Mesenchymal stem cell (in vitro differentiated cells and primary cell): ENCODE results near the gene CLEC9A.
A peak's percentile ranks its signal among the peaks of the same experiment; 100 is the strongest.
"Not testable (repeated sequence)": the region's sequence is repeated elsewhere in the genome, so short reads cannot be mapped to it uniquely, and the experiment has no call there.

Source experiments
- DNase-seq: peaks from one replicate; pipeline ENCODE4 v3.0.0-alpha.2; 2013
- H2AFZ ChIP-seq: one replicate; pipeline ENCODE4 v1.6.1; 2013; ENCODE audit warnings: low read depth, mild to moderate bottlenecking, control low read depth, inconsistent platforms, low read length, moderate library complexity
- H2AK5ac ChIP-seq: 2 replicates; pipeline ENCODE4 v1.6.1; 2013; ENCODE audit warnings: low read length, moderate library complexity, mild to moderate bottlenecking, inconsistent platforms; ENCODE audit not compliant: severe bottlenecking
- H2BK120ac ChIP-seq: one replicate; pipeline ENCODE4 v1.6.1; 2013; ENCODE audit warnings: low read depth, mild to moderate bottlenecking, inconsistent platforms, low read length, moderate library complexity
- H2BK12ac ChIP-seq, 2 experiments: one replicate each; pipeline ENCODE4 v1.6.1; 2013; ENCODE audit warnings: inconsistent platforms in 2 of 2, low read length in 2 of 2, mild to moderate bottlenecking in 2 of 2, moderate library complexity in 2 of 2, control low read depth in 1 of 2
- H2BK15ac ChIP-seq: one replicate; pipeline ENCODE4 v1.6.1; 2013; ENCODE audit warnings: mild to moderate bottlenecking, low read depth, inconsistent platforms; ENCODE audit not compliant: poor library complexity, severe bottlenecking
- H2BK5ac ChIP-seq: 2 replicates; pipeline ENCODE4 v1.6.1; 2013; ENCODE audit warnings: low read depth, mild to moderate bottlenecking, low read length, control low read depth, inconsistent platforms; ENCODE audit not compliant: poor library complexity, severe bottlenecking
- H3K14ac ChIP-seq, 2 experiments: one replicate each; pipeline ENCODE4 v1.6.1; 2013; ENCODE audit warnings: inconsistent platforms in 2 of 2, low read length in 2 of 2, control low read depth in 1 of 2, mild to moderate bottlenecking in 1 of 2, moderate library complexity in 1 of 2
- H3K18ac ChIP-seq, 2 experiments: one replicate each; pipeline ENCODE4 v1.6.1; 2013; ENCODE audit warnings: inconsistent platforms in 2 of 2, low read length in 2 of 2, control low read depth in 1 of 2, low read depth in 1 of 2, mild to moderate bottlenecking in 1 of 2
- H3K23ac ChIP-seq, 2 experiments: one replicate each; pipeline ENCODE4 v1.6.1; 2013; ENCODE audit warnings: inconsistent platforms in 2 of 2, low read length in 2 of 2, mild to moderate bottlenecking in 2 of 2, moderate library complexity in 2 of 2, control low read depth in 1 of 2
- H3K27ac ChIP-seq: 2 replicates; pipeline ENCODE4 v1.5.1; 2013; ENCODE audit warnings: mild to moderate bottlenecking, moderate library complexity, low read length, control low read depth, inconsistent platforms; ENCODE audit not compliant: poor library complexity, severe bottlenecking
- H3K27me3 ChIP-seq, 2 experiments: 2 replicates each; pipeline versions ENCODE4 v1.6.1 to v1.7.0; 2013; ENCODE audit warnings: low read length in 2 of 2, mild to moderate bottlenecking in 2 of 2, moderate library complexity in 2 of 2, control low read depth in 1 of 2, inconsistent platforms in 1 of 2; ENCODE audit not compliant: control insufficient read depth in 1 of 2, insufficient read depth in 1 of 2
- H3K36me3 ChIP-seq, 2 experiments: 2 replicates each; pipeline versions ENCODE4 v1.6.1 to v1.7.0; 2013; ENCODE audit warnings: low read length in 2 of 2, control low read depth in 1 of 2, inconsistent platforms in 1 of 2, low read depth in 1 of 2, mild to moderate bottlenecking in 1 of 2; ENCODE audit not compliant: insufficient read depth in 2 of 2, control insufficient read depth in 1 of 2
- H3K4ac ChIP-seq, 2 experiments: one replicate each; pipeline ENCODE4 v1.6.1; 2013; ENCODE audit warnings: inconsistent platforms in 2 of 2, low read length in 2 of 2, mild to moderate bottlenecking in 2 of 2, moderate library complexity in 2 of 2, control low read depth in 1 of 2, low read depth in 1 of 2
- H3K4me1 ChIP-seq: 2 replicates; pipeline ENCODE4 v1.6.1; 2013; ENCODE audit warnings: low read depth, low read length, control low read depth; ENCODE audit not compliant: control insufficient read depth, insufficient read depth
- H3K4me2 ChIP-seq: 2 replicates; pipeline ENCODE4 v1.6.1; 2013; ENCODE audit warnings: low read length, mild to moderate bottlenecking, inconsistent platforms; ENCODE audit not compliant: poor library complexity, severe bottlenecking
- H3K4me3 ChIP-seq, 2 experiments: 2 replicates each; pipeline versions ENCODE4 v1.5.1 to v1.7.0; 2013; ENCODE audit warnings: low read length in 2 of 2, mild to moderate bottlenecking in 2 of 2, control low read depth in 1 of 2, low read depth in 1 of 2; ENCODE audit not compliant: insufficient read depth in 1 of 2
- H3K79me1 ChIP-seq: replicated peaks from 2 replicates; pipeline ENCODE4 v1.6.1; 2013; ENCODE audit warnings: mild to moderate bottlenecking, control low read depth, low read length, inconsistent platforms; ENCODE audit not compliant: poor library complexity, severe bottlenecking
- H3K9ac ChIP-seq: 2 replicates; pipeline ENCODE4 v1.7.0; 2013; ENCODE audit warnings: mild to moderate bottlenecking, low read length, moderate library complexity
- H3K9me3 ChIP-seq: 2 replicates; pipeline ENCODE4 v1.7.0; 2013; ENCODE audit warnings: mild to moderate bottlenecking, low read length; ENCODE audit not compliant: control insufficient read depth
- H4K8ac ChIP-seq: one replicate; pipeline ENCODE4 v1.6.1; 2013; ENCODE audit warnings: inconsistent platforms, mild to moderate bottlenecking, low read length, moderate library complexity
- H4K91ac ChIP-seq: one replicate; pipeline ENCODE4 v1.6.1; 2013; ENCODE audit warnings: mild to moderate bottlenecking, low read length, inconsistent platforms
- WGBS: methylation state at CpG from one replicate; pipeline ENCODE4 v1.1.7; 2013; ENCODE audit warnings: mixed read lengths; 5-methylcytosine and 5-hydroxymethylcytosine counted together

The CLEC9A gene

GRCh38 chr12:10018386-10018785 is 12.1 kb upstream of the CLEC9A start:
- WGBS = 97% methylated on average over 2 of the region's 5 CpGs
- H3K9ac ChIP-seq = no peak overlapping the region

GRCh38 chr12:10021342-10021741 is 9.1 kb upstream of the CLEC9A start:
- Histone ChIP-seq H2BK120ac (no peak overlapping the region), H3K36me3 (no peaks in the 10 kb centered on the region), H2BK12ac (no peak overlapping the region), H3K9ac (no peak overlapping the region), H2BK15ac (no peak overlapping the region), H3K4me1 (no peaks in the 10 kb centered on the region), H3K14ac (no peak overlapping the region), H3K18ac (no peak overlapping the region), H3K4ac (no peak overlapping the region), H3K9me3 (no peaks in the 10 kb centered on the region), H2AK5ac (no peak overlapping the region), H4K91ac (no peak overlapping the region), H3K27me3 (no peaks in the 10 kb centered on the region), H2BK5ac (no peak overlapping the region), H3K4me2 (no peak overlapping the region), H4K8ac (no peak overlapping the region), H3K23ac (no peak overlapping the region), H3K4me3 (no peak overlapping the region), H2AFZ (no peak overlapping the region), H3K27ac (no peak overlapping the region), H3K79me1 (no peaks in the 10 kb centered on the region)
- 72% methylated on average over 3 of the region's 3 CpGs for WGBS
- DNase-seq = no peak

More at GRCh38 chr12:10018386-10018785, 12.1 kb upstream of the CLEC9A start:
- H2AFZ ChIP-seq = no peak overlapping the region
- no peak overlapping the region for H4K8ac ChIP-seq
- H3K27ac ChIP-seq = no peak overlapping the region
- H3K4me3 ChIP-seq = no peak overlapping the region
- DNase-seq = peak; percentile 19
- H3K4ac ChIP-seq = no peak overlapping the region
- no peak overlapping the region for H3K23ac ChIP-seq
- no peaks in the 10 kb centered on the region for H3K27me3 ChIP-seq
- no peaks in the 10 kb centered on the region for H3K9me3 ChIP-seq
- H3K14ac ChIP-seq = no peak overlapping the region
- H3K4me2 ChIP-seq = no peak overlapping the region
- no peak overlapping the region for H2BK5ac ChIP-seq
- no peaks in the 10 kb centered on the region for H3K36me3 ChIP-seq
- H4K91ac ChIP-seq = no peak overlapping the region
- no peak overlapping the region for H3K18ac ChIP-seq
- H2BK15ac ChIP-seq = no peak overlapping the region
- no peak overlapping the region for H2AK5ac ChIP-seq
- no peaks in the 10 kb centered on the region for H3K79me1 ChIP-seq
- no peaks in the 10 kb centered on the region for H3K4me1 ChIP-seq
- H2BK12ac ChIP-seq = no peak overlapping the region
- no peak overlapping the region for H2BK120ac ChIP-seq

- H2AK5ac ChIP-seq = no peak overlapping the region
- H3K23ac ChIP-seq = no peak overlapping the region
These were observed 5.2 kb upstream of the CLEC9A start for GRCh38 chr12:10025236-10025635.

GRCh38 chr12:10026666-10027065 is 3.8 kb upstream of the CLEC9A start:
- not testable (repeated sequence) for H2AK5ac ChIP-seq, H3K27ac ChIP-seq, H4K8ac ChIP-seq, H2BK12ac ChIP-seq, H3K36me3 ChIP-seq, H2BK120ac ChIP-seq, H3K4me3 ChIP-seq, H3K23ac ChIP-seq, DNase-seq, H3K79me1 ChIP-seq, H3K9me3 ChIP-seq, H2BK5ac ChIP-seq, H3K4me2 ChIP-seq, H3K18ac ChIP-seq, H3K27me3 ChIP-seq, H3K4me1 ChIP-seq, H3K4ac ChIP-seq, H3K9ac ChIP-seq, H3K14ac ChIP-seq, H2AFZ ChIP-seq, H4K91ac ChIP-seq, H2BK15ac ChIP-seq
- 92% methylated on average over 3 of the region's 4 CpGs for WGBS

More at GRCh38 chr12:10025236-10025635, 5.2 kb upstream of the CLEC9A start:
- H2BK120ac ChIP-seq = no peak overlapping the region
- H3K36me3 ChIP-seq = no peaks in the 10 kb centered on the region
- H2BK15ac ChIP-seq = no peak overlapping the region
- H2BK12ac ChIP-seq = no peak overlapping the region
- no peak overlapping the region for H2BK5ac ChIP-seq
- H3K18ac ChIP-seq = no peak overlapping the region
- no peak overlapping the region for H3K4me3 ChIP-seq
- H2AFZ ChIP-seq = no peak overlapping the region
- no peaks in the 10 kb centered on the region for H3K79me1 ChIP-seq
- H3K4me2 ChIP-seq = no peak overlapping the region
- no peak for DNase-seq
- no peak overlapping the region for H3K14ac ChIP-seq
- H4K91ac ChIP-seq = no peak overlapping the region
- H3K4me1 ChIP-seq = no peaks in the 10 kb centered on the region
- no peak overlapping the region for H3K9ac ChIP-seq
- H3K4ac ChIP-seq = no peak overlapping the region
- no peak overlapping the region for H3K27ac ChIP-seq
- no peaks in the 10 kb centered on the region for H3K27me3 ChIP-seq
- no peaks in the 10 kb centered on the region for H3K9me3 ChIP-seq
- H4K8ac ChIP-seq = no peak overlapping the region
- no CpG with 5 or more reads among the region's 3 CpGs for WGBS
